SIG-M5 treated with dmso at 0.1 percent for 504 hours (cell line): ENCODE measurements around the gene PNPLA7.

Experiments
- DNase-seq: peaks from one replicate; lab custom pipeline; 2025; ENCODE audit not compliant: unreplicated experiment; lab: John Stamatoyannopoulos, UW

PNPLA7 gene

GRCh38 chr9:137462986-137463930 lies 86.9 kb downstream of the PNPLA7 start:
- DNase-seq: no peak

DNA sequence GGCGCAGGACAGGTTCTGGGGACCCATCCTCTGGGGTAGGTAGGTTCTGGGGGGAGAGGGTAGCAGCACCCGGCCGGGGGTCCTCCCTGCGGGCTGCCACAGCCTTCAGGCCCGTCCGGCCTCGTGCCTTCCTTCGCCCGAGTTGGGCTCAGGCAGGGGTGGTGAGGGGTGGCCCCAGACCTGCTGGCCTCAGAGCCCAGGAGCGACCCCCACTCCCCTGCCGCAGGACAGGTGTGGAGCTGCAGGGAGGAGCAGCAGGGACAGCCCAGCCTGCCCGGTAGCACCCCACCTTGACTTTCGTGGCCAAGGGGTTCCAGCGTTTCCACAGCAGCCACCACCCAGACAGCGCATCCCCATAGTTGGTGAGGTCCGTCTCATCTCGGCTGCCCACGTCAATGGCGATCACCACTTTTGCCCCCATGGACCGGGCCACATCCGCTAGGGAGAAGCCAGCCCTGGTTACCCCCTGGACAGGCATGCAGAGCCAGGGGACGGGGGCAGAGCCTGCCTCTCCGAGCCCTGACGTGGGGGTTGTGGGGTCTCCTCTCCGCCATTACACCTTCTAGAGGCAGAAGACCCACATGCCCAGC lies 87.7 kb downstream of the PNPLA7 start:
- DNase-seq: no peak

DNA sequence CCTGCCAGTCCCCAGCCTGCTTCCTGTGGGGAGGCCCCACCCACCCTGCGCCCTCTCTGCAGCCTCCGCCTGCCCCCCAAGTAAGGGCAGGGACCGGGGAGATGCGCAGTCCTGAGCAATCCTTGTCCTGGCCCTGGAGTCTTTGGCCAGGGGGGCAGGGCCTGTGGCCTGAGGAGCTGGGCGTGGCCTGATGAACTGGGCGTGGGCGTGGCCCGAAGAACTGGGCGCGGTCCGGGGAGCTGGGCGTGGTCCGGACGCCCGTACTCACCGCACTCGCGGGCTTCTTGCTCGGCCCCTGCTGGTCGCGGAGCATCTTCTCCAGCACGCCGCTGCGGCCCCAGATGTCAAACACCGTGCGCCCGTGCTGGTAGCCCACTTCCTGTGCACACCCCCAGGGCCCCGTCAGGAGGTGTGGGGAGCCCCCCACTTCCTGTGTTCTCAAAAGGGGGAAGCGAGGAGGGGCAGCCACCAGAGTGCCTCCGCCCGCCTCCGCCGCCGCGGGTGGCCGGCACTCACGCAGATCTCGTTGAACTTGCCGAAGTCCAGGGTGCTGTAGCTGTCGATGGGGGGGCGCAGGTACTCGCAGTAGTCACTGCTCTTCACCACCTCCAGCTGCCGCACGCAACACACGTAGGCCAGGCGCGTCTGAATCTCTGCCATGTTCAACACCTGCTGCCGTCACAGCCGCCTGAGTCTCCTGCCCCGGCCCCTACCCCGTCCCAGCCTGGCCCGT lies 88.4 kb downstream of the PNPLA7 start:
- DNase-seq: peak; percentile 68

GRCh38 chr9:137461316-137461662 lies 88.9 kb downstream of the PNPLA7 start:
- no peak for DNase-seq

DNA sequence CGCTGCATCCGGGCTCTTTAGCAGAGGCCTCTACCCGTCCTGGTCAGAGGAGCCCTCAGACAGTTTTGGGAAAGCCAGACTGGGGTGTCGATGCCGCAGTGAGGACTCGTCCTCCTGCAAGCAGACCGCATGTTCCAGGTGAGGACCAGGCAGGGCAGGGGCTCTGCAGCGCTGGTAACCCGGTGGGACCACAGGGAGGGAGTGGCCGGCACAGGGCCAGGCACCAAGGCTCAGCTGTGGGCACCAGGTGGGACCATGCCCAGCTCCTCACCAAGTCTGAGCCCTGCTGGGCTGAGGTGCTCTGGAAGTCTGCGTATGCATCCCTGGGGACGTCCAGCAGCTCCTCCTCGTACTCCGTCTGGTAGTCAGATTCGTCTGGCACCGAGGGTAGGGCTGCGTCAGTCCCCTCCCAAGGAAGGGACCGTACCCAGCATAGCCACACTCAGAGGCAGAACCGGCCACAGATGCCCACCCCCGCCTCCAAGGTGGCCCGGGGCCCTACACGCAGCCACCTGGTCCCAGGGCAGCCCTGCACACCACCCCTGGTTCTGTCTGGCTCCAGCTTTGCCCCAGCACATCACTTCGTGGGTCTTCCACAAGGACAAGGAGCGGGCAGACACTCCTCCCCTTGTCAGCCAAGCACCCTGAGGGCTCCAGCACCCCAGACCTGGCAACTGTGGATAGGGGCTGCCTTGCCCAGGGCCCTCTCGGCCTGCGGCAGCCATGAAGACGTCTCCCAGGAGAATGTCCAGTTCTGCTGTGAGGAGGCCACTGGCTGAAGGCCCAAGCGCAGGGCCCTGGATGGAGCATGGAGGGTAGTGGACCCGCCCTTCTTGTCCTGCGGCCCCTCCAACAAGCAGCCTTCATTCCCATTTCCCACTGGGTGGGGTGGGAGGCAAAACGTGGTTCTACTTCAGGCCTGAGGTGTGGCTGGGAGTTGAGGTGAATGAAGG lies 89.6 kb downstream of the PNPLA7 start:
- DNase-seq: no peak

GRCh38 chr9:137459601-137460362 lies 90.4 kb downstream of the PNPLA7 start:
- no peak for DNase-seq

GRCh38 chr9:137459152-137459600 lies 91.0 kb downstream of the PNPLA7 start, which contains the start of gene NSMF:
Gene NSMF (minus strand): TSS chr9:137459334. CDS start chr9:137459102, 232 bp downstream.
- DNase-seq: peak; percentile 81

GRCh38 chr9:137458194-137459151 lies 91.7 kb downstream of the PNPLA7 start:
- DNase-seq: no peak

- DNase-seq: no peak
Observed at GRCh38 chr9:137457406-137458193, 92.6 kb downstream of the PNPLA7 start.

GRCh38 chr9:137456864-137457405 lies 93.3 kb downstream of the PNPLA7 start:
- DNase-seq: no peak

DNA sequence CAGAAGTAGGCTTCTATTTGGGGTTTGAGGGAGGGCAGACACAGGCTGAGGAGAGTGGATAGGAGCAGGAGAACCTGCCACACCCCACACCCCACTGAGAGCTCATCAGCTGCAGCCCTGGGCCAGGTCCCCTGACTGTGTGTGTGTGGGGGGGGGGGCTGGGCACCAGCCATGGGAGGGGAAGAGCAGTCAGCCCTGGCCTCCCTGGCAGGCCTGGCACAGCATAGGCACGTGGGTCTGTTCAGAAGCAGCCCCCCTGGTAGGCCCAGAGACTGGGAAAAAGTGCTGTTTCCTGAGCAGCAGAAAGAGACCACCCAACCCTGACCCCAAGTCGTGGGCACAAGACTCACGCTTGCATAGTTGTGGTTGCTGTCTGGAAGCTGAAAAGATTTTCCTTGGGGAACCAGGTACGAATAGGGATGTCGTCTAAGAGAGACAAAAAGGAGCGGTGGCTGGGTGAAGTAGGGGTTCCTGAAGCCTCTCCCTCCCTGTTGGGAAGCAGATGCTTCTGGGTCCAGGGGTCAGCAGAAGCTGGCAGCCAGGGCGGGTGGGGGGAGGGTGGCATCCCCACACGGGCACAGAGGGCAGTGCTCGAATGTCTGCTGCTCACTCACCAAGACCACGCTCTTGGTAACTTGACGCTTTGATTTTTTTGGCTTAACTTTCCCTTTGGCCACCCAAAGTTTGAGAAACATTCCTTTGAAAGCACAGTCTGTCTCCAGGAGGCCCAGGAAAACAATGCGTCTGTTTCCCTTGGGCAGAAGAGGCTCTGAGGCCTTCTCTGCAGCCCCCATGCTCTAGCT lies 93.9 kb downstream of the PNPLA7 start:
- DNase-seq: no peak

DNA sequence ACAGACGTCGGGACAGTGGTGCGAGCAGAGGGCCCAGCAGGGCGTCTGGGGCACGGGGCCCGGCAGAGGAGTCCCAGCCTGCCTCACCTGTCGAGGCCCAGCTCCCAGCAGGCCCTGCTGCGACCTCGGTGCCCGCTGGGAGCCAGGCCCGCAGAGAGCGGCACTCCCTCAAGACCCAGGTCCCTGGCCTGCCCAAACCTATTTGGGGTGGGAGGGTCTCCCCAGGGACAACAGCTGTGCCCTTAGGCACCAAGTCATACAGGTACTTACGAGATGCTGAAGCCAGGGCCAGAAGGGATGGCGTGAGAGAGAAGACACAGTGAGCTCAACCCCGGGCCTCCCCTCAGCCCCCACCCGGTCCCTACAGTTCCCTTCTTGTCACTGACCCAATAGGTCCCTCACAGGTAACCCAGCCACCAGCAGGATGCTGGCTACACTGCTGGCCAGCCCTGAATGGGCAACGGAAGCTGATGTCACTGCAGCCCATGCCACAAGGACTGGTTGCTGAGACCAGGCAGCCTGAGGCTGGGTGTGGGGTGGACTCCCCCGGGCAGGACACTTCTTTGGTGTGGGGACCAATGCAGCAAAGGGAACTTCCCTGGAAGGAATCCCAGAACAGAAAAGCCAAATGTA lies 94.7 kb downstream of the PNPLA7 start:
- DNase-seq: no peak

- DNase-seq: no peak
Observed at GRCh38 chr9:137454597-137455358, 95.4 kb downstream of the PNPLA7 start.

- no peak for DNase-seq
Observed at GRCh38 chr9:137454145-137454596, 96.0 kb downstream of the PNPLA7 start.

- no peak for DNase-seq
Observed at GRCh38 chr9:137453643-137454081, 96.5 kb downstream of the PNPLA7 start.
